ACHN (cell line): ENCODE data around the gene ECPAS.
"Not testable (repeated sequence)": the region's sequence is repeated elsewhere in the genome, so short reads cannot be mapped to it uniquely, and the experiment has no call there.

Experiments used
- DNase-seq: peaks from one replicate; pipeline ENCODE4 v3.0.0-alpha.2; 2015
- in situ Hi-C: cut with HindIII; loops from 2 replicates; pipeline ENCODE4 v1.10.0; 2017; ENCODE audit warnings: low sequenced_read_pairs, low pct_ligation_motif_present, low pct_unique_long_range_greater_than_20kb

Gene ECPAS

GRCh38 chr9:111483858-111484571 lies at the start of gene ECPAS:
TSS of gene ECPAS (minus strand) at chr9:111484383. CDS start at chr9:111472918, 11,465 bp downstream.
- in situ Hi-C loops = no loop called here
- peak; percentile 78 for DNase-seq

GRCh38 chr9:111533099-111533790 lies 49.1 kb upstream of the ECPAS start:
- DNase-seq = no peak
- in situ Hi-C loops = no loop called here

GRCh38 chr9:111531716-111532115 lies 47.5 kb upstream of the ECPAS start:
- DNase-seq = no peak
- in situ Hi-C loops = no loop called here

- no peak for DNase-seq
- in situ Hi-C loops = no loop called here
These were observed 45.6 kb upstream of the ECPAS start for GRCh38 chr9:111529787-111530186.

GRCh38 chr9:111527347-111527746 lies 43.2 kb upstream of the ECPAS start:
- no peak for DNase-seq
- in situ Hi-C loops = no loop called here

- in situ Hi-C loops = no loop called here
- peak; percentile 45 for DNase-seq
These were observed 41.1 kb upstream of the ECPAS start, which contains the start of gene ZNF483 for GRCh38 chr9:111525056-111525977. TSS of gene ZNF483 (plus strand) at chr9:111525179. CDS start at chr9:111527396, 2,217 bp downstream.

- in situ Hi-C loops = no loop called here
These were observed 40.5 kb upstream of the ECPAS start for GRCh38 chr9:111524731-111525055.

GRCh38 chr9:111516061-111516465 lies 31.9 kb upstream of the ECPAS start:
- DNase-seq = no peak
- in situ Hi-C loops = no loop called here

More at GRCh38 chr9:111524731-111525055, 40.5 kb upstream of the ECPAS start:
- no peak for DNase-seq

- in situ Hi-C loops = no loop called here
- DNase-seq = no peak
These were observed 30.8 kb upstream of the ECPAS start for GRCh38 chr9:111514967-111515366.

- DNase-seq, in situ Hi-C loops: not testable (repeated sequence)
These were observed 27.4 kb upstream of the ECPAS start for GRCh38 chr9:111511581-111511980.

GRCh38 chr9:111502506-111502905 lies 18.3 kb upstream of the ECPAS start:
- DNase-seq = no peak
- in situ Hi-C loops = no loop called here

- in situ Hi-C loops = no loop called here
- DNase-seq = no peak
These were observed 17.5 kb upstream of the ECPAS start for GRCh38 chr9:111501648-111502047.

GRCh38 chr9:111501005-111501562 lies 16.9 kb upstream of the ECPAS start:
- no peak for DNase-seq
- in situ Hi-C loops = no loop called here

- in situ Hi-C loops, DNase-seq: not testable (repeated sequence)
These were observed 13.0 kb upstream of the ECPAS start for GRCh38 chr9:111497196-111497595.

GRCh38 chr9:111484572-111484894 lies 350 bp upstream of the ECPAS start:
- in situ Hi-C loops = no loop called here
- DNase-seq = no peak

- in situ Hi-C loops = no loop called here
- no peak for DNase-seq
These were observed 735 bp downstream of the ECPAS start for GRCh38 chr9:111483439-111483857.

GRCh38 chr9:111482694-111483438 lies 1.3 kb downstream of the ECPAS start:
- in situ Hi-C loops = no loop called here
- DNase-seq = peak; percentile 57
